OCI-LY1 (cell line): ENCODE results near the gene STKLD1.

Source experiments
- H2AFZ ChIP-seq: fragments of 200-600 bp; sonication (generic), shearing (Covaris generic); 2 replicates; pipeline ENCODE4 v1.6.0; 2014; ENCODE audit warnings: antibody characterized with exemption, mild to moderate bottlenecking, low read length
- H3F3A ChIP-seq: fragments of 200-600 bp; sonication (generic), shearing (Covaris generic); 2 replicates; pipeline ENCODE4 v1.6.0; 2014; ENCODE audit warnings: mild to moderate bottlenecking, antibody characterized with exemption, low read length, moderate library complexity; ENCODE audit not compliant: insufficient read depth
- H3K27ac ChIP-seq: fragments of 200-600 bp; sonication (generic); 2 replicates; pipeline ENCODE4 v1.5.1; 2014; ENCODE audit warnings: low read length, mixed run types, mild to moderate bottlenecking, low read depth; ENCODE audit not compliant: poor library complexity, severe bottlenecking
- H3K27me3 ChIP-seq: fragments of 200-600 bp; sonication (generic); 2 replicates; pipeline ENCODE4 v1.6.0; 2014; ENCODE audit warnings: antibody characterized with exemption, mild to moderate bottlenecking, low read length, moderate library complexity; ENCODE audit not compliant: insufficient read depth
- H3K36me3 ChIP-seq: fragments of 200-600 bp; sonication (generic); 2 replicates; pipeline ENCODE4 v1.6.1; 2014; ENCODE audit warnings: mild to moderate bottlenecking, antibody characterized with exemption, low read length, moderate library complexity, mixed read lengths; ENCODE audit not compliant: insufficient read depth
- H3K4me1 ChIP-seq: fragments of 200-600 bp; sonication (generic); 2 replicates; pipeline ENCODE4 v1.5.1; 2014; ENCODE audit warnings: mild to moderate bottlenecking, low read length, moderate library complexity; ENCODE audit not compliant: insufficient read depth, severe bottlenecking
- H3K4me2 ChIP-seq: fragments of 200-600 bp; sonication (generic), shearing (Covaris generic); 2 replicates; pipeline ENCODE4 v1.6.1; 2014; ENCODE audit warnings: low read length
- H3K4me3 ChIP-seq: fragments of 200-600 bp; sonication (generic); 2 replicates; pipeline ENCODE4 v1.5.1; 2014; ENCODE audit warnings: low read length, low read depth, mild to moderate bottlenecking, mixed read lengths; ENCODE audit not compliant: poor library complexity, severe bottlenecking
- H3K79me2 ChIP-seq: fragments of 200-600 bp; shearing (Covaris generic); 2 replicates; pipeline ENCODE4 v1.6.1; 2016; ENCODE audit warnings: mixed run types, low read length, mixed read lengths; ENCODE audit not compliant: insufficient read depth
- H3K9ac ChIP-seq: fragments of 200-600 bp; sonication (generic), shearing (Covaris generic); 2 replicates; pipeline ENCODE4 v1.6.1; 2014; ENCODE audit warnings: mild to moderate bottlenecking, low read length, mixed read lengths
- H3K9me2 ChIP-seq: fragments of 200-600 bp; sonication (generic), shearing (Covaris generic); 2 replicates; pipeline ENCODE4 v1.6.1; 2014; ENCODE audit warnings: low read depth, mild to moderate bottlenecking, low read length, mixed read lengths
- H3K9me3 ChIP-seq: fragments of 200-600 bp; shearing (Covaris generic); 2 replicates; pipeline ENCODE4 v1.6.1; 2014; ENCODE audit warnings: low read length, mixed read lengths
- H4K20me1 ChIP-seq: fragments of 200-600 bp; sonication (generic), shearing (Covaris generic); 2 replicates; pipeline ENCODE4 v1.6.0; 2016; ENCODE audit warnings: mild to moderate bottlenecking, low read length; ENCODE audit not compliant: insufficient read depth
- EZH2 ChIP-seq: fragments of 200-600 bp; sonication (generic), shearing (Covaris generic); IDR thresholded peaks from 2 replicates; pipeline ENCODE4 v1.8.0; 2017; ENCODE audit warnings: borderline replicate concordance, mixed run types, mild to moderate bottlenecking, antibody characterized with exemption, low read length, moderate library complexity, mixed read lengths
- TF ChIP-seq, protein P1 (sequence below): fragments of 200-600 bp; sonication (generic), shearing (Covaris generic); IDR thresholded peaks from 2 replicates; pipeline ENCODE4 v1.5.1; 2017; ENCODE audit warnings: mild to moderate bottlenecking, antibody characterized with exemption, low read length, moderate library complexity, mixed read lengths

The STKLD1 gene

DNA sequence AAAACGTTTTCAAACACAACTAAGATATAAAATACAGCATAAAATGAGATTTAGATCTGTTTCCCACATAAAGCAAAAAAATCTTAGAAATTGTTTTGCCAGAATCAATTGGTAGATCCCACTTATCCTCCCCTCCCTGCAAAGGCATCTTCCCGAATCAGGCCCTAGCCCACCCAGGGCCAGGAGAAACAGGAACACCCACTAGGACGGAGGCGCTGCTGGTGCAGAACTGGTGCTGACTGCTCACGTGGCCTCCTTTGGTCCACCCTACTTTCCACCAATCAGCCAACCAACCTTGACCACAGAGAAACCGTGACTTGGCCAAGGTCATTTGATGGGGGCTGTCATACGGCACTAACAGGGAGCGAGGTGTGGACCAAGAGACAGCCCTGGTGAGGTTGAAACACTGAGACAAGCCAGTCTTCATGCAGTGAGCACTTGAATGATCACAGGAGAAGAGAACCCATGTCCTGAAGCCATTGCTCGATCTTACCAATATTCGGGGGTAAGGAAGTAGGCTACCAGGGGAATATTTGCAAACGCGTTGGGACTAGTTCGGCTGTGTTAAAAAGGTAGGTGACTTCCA lies 14.6 kb upstream of the STKLD1 start:
- Histone ChIP-seq H3K27me3 (no peaks in the 10 kb centered on the region), H3K79me2 (no peaks in the 10 kb centered on the region; the same call in 1 of the 2 replicates), H3K27ac (no peak overlapping the region), H3F3A (no peaks in the 10 kb centered on the region), H3K36me3 (peaks cover 87% of the 10 kb centered on the region), H4K20me1 (no peaks in the 10 kb centered on the region), H3K9ac (no peak overlapping the region), H3K4me3 (no peak overlapping the region), H3K4me1 (peaks cover 13% of the 10 kb centered on the region), H3K4me2 (no peak overlapping the region), H3K9me3 (no peaks in the 10 kb centered on the region), H3K9me2 (no peaks in the 10 kb centered on the region), H2AFZ (no peak overlapping the region)
- TF ChIP-seq, protein P1, sequence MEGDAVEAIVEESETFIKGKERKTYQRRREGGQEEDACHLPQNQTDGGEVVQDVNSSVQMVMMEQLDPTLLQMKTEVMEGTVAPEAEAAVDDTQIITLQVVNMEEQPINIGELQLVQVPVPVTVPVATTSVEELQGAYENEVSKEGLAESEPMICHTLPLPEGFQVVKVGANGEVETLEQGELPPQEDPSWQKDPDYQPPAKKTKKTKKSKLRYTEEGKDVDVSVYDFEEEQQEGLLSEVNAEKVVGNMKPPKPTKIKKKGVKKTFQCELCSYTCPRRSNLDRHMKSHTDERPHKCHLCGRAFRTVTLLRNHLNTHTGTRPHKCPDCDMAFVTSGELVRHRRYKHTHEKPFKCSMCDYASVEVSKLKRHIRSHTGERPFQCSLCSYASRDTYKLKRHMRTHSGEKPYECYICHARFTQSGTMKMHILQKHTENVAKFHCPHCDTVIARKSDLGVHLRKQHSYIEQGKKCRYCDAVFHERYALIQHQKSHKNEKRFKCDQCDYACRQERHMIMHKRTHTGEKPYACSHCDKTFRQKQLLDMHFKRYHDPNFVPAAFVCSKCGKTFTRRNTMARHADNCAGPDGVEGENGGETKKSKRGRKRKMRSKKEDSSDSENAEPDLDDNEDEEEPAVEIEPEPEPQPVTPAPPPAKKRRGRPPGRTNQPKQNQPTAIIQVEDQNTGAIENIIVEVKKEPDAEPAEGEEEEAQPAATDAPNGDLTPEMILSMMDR: no peak
- no peak for TF ChIP-seq EZH2

DNA sequence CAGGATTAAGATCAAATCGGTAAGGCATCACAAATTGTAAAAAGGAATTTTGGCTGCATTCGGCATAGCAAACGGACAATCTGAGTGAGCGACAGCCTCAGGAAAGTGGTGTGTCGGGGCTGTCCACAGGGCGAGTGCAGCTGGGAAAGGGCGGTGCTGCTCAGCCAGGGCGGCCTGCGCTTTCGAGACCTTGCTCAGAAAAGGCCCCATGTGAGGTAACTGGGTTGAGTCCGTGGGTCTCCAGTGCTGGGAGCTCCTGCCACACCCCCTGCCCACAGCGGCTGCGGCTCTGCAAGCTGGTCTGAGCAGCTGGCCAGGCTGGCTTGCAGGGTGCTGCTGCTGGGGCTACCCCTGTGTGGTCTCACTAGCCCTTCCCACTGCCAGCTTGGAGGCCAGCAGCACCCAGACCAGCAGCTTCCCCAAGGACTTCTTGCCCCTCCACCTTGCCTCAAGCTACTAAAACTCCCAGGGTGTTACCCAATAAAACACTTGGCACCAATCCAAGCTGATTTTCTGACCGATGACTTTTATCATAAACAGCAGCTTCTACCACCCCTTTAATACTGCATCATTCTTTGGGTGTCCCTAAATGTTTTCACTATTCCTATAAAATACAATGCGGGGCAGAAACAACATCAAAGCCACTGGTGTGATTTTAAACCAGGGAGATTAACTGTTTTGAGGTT lies 13.7 kb upstream of the STKLD1 start:
- Histone ChIP-seq H3K4me1 (peaks cover 7% of the 10 kb centered on the region), H2AFZ (no peak overlapping the region), H3K4me3 (no peak overlapping the region), H3K4me2 (no peak overlapping the region), H3K27me3 (no peaks in the 10 kb centered on the region), H3F3A (no peaks in the 10 kb centered on the region), H3K9ac (no peak overlapping the region), H3K9me3 (no peaks in the 10 kb centered on the region), H4K20me1 (no peaks in the 10 kb centered on the region), H3K27ac (no peak overlapping the region), H3K9me2 (no peaks in the 10 kb centered on the region), H3K36me3 (peaks cover 87% of the 10 kb centered on the region), H3K79me2 (no peaks in the 10 kb centered on the region)
- no peak for TF ChIP-seq EZH2
- TF ChIP-seq, protein P1: no peak

DNA sequence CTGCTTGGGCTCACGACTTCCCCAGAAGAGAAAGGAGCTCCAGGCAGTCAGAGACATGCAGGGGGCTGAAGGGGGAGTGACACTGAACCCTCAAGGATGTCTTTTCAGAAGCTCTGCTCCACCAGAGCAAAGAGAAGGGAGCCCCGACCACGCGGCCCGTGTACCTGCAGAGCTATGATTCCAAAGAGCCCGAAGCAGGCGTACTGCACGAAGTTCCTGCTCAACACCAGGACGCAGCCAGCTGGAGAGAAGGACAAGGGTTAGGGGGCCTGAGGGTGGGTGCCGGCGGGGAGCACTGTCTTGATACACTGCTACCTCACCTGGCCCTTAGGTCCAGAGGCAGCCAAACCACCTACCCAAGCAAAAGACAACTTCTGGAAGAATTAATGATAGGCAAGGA lies 9.7 kb upstream of the STKLD1 start:
- Histone ChIP-seq H3K4me1 (peaks cover 13% of the 10 kb centered on the region), H3K79me2 (peaks cover 4% of the 10 kb centered on the region), H2AFZ (no peak overlapping the region), H3K9me3 (no peaks in the 10 kb centered on the region), H3K27ac (no peak overlapping the region), H3F3A (no peaks in the 10 kb centered on the region), H3K4me2 (no peak overlapping the region), H3K27me3 (no peaks in the 10 kb centered on the region), H4K20me1 (no peaks in the 10 kb centered on the region), H3K36me3 (peaks cover 70% of the 10 kb centered on the region), H3K9ac (no peak overlapping the region), H3K4me3 (no peak overlapping the region), H3K9me2 (no peaks in the 10 kb centered on the region)
- TF ChIP-seq EZH2: no peak
